ENCODE measurements around the gene SPDYE4. TPM values are rescaled to one million over a fixed set of nuclear protein-coding genes. Genes with fewer than 3 reads are reported as not detected.

Gene SPDYE4
- total and polyA plus RNA-seq, 2 donors: 0.05 TPM; not detected in 1

DNA sequence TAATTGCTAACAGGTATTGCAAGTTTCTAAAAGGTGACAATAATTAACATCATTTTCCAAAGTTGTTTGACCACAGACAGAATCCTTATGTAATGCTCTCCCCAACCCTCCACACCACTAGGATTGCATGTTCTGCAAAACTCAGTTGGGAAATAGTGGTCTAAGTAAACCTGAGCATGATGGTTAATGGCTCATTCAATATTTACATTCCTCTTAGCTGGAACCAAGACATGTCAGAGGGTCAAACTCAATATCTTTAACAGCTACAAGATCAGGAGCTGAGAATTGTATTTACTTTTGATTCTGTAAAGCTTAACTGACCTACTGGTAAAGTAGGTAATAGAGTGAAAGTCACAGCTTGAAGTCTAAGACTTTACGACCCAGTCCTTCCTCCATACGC lies 30.7 kb upstream of the SPDYE4 start:
- 98% methylated on average over 2 of the region's 2 CpGs for WGBS
- Histone ChIP-seq H3K27me3 (ENCODE audit: control insufficient read depth in 2 of 2, insufficient read depth in 1 of 2, low read length in 1 of 2) (no peaks in the 10 kb centered on the region), H3K36me3 (ENCODE audit: control insufficient read depth in 2 of 2, insufficient read depth in 2 of 2, low read length in 1 of 2) (no peaks in the 10 kb centered on the region), H3K4me1 (ENCODE audit: control insufficient read depth in 2 of 2, insufficient read depth in 2 of 2, low read length in 2 of 2) (peaks cover 0 to 4% of the 10 kb centered on the region in 2 donors), H3K4me3 (ENCODE audit: low read length in 2 of 2) (no peak overlapping the region), H3K27ac (ENCODE audit: low read depth in 1 of 2, low read length in 1 of 2) (no peak overlapping the region), H3K9me3 (ENCODE audit: control insufficient read depth in 2 of 2, insufficient read depth in 1 of 2, low read length in 1 of 2) (no peaks in the 10 kb centered on the region)
- DNase-seq (ENCODE audit: low read depth in 6 of 9, low spot score in 9 of 9): no peak

DNA sequence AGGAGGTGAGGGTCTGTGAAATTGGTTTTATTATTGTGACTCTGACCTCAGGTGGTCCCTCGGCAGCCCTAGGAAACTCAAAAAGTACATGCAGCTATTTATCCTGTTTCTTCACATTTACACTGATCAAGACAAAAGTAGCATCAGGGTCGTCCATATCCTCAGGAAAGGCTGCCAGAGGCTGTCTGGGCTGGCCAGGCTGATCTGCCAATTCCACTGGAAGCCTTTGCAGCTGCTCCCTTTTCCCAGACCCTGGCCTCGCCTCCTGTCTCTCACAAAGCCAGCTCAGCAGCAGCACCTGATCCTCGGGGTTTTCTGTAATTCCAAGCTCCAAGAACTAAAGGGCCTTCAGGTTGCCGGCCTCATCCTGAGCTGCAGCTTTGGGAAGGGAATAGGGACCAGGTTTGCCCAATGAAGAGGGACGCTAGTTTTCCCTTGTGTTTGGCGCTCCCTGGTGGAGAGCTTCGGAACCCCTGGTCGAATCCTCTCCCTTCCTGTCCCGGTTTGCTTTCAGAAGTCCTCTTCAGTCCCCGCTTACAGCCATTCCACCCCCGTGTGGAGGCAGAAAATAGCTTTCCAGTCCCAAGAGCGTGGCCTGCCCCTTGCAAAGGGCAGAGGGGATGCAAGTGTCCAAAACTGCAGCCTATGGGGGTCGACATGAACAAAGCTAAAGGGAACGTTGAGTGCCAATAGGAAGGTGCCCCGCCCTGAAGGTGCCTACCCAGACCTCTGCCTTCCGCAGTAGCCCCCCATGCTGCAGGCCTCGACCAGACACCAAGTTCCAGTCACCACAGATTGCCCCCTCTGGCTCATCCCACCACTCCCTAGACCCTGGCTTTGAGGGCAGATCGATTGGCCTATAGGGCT lies 27.4 kb upstream of the SPDYE4 start:
- WGBS: 38% methylated on average over 19 of the region's 19 CpGs
- no peaks in the 10 kb centered on the region for H3K36me3 ChIP-seq (ENCODE audit: control insufficient read depth in 2 of 2, insufficient read depth in 2 of 2, low read length in 1 of 2)
- DNase-seq (ENCODE audit: low read depth in 6 of 9, low spot score in 9 of 9): peak in 8 of 9 donors; percentile 16 to 68 (median 40)

DNA sequence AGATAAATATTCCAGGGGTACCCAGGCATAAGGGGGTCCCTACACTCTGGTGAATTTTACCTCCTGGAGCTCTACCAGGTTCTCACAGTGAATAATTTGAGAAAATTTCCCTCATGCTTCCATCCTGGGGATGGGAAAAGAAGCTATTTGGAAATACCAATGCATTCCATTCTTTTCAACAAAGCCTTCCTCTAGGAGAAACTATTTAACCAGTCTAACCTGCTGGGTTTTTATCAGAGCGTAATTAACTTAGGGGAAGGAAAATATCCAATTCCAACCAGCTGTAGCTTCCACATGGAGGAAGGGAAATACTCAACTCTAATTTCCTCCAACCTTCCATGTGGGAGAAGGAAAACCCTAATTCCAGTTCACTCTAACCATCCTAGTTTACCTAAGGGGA lies 23.8 kb upstream of the SPDYE4 start:
- Histone ChIP-seq H3K9me3 (ENCODE audit: control insufficient read depth in 2 of 2, insufficient read depth in 1 of 2, low read length in 1 of 2) (no peaks in the 10 kb centered on the region), H3K4me3 (ENCODE audit: low read length in 2 of 2) (no peak overlapping the region), H3K27me3 (ENCODE audit: control insufficient read depth in 2 of 2, insufficient read depth in 1 of 2, low read length in 1 of 2) (no peaks in the 10 kb centered on the region), H3K27ac (ENCODE audit: low read depth in 1 of 2, low read length in 1 of 2) (no peak overlapping the region), H3K36me3 (ENCODE audit: control insufficient read depth in 2 of 2, insufficient read depth in 2 of 2, low read length in 1 of 2) (no peaks in the 10 kb centered on the region), H3K4me1 (ENCODE audit: control insufficient read depth in 2 of 2, insufficient read depth in 2 of 2, low read length in 2 of 2) (peaks cover 0 to 4% of the 10 kb centered on the region in 2 donors)
- WGBS: 93% methylated on average over 1 of the region's 1 CpG
- DNase-seq (ENCODE audit: low read depth in 6 of 9, low spot score in 9 of 9): no peak

More for the DNA sequence above, 27.4 kb upstream of the SPDYE4 start:
- Histone ChIP-seq H3K27me3 (ENCODE audit: control insufficient read depth in 2 of 2, insufficient read depth in 1 of 2, low read length in 1 of 2) (no peaks in the 10 kb centered on the region), H3K4me3 (ENCODE audit: low read length in 2 of 2) (no peak overlapping the region), H3K9me3 (ENCODE audit: control insufficient read depth in 2 of 2, insufficient read depth in 1 of 2, low read length in 1 of 2) (no peaks in the 10 kb centered on the region), H3K27ac (ENCODE audit: low read depth in 1 of 2, low read length in 1 of 2) (no peak overlapping the region), H3K4me1 (ENCODE audit: control insufficient read depth in 2 of 2, insufficient read depth in 2 of 2, low read length in 2 of 2) (peaks cover 0 to 4% of the 10 kb centered on the region in 2 donors)

DNA sequence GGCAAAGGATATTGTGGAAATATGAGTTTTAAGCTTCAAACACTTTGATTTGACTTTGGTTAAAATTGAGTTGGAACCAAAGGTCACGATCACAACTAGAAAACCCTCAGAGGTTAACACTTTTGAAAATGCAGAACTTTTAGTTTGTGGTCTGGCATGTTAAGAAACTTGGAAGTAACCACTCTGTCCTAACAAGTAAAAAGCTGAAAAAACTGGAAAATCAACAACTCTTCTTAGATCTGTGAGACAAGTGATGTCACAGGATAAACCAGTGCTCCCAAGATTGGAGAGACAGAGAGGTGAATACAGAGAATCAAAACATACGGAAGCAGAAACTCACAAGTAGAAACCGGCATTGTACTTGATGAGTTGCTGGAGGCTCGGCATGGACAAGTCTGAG lies 23.4 kb upstream of the SPDYE4 start:
- peaks cover 0 to 4% of the 10 kb centered on the region in 2 donors for H3K4me1 ChIP-seq (ENCODE audit: control insufficient read depth in 2 of 2, insufficient read depth in 2 of 2, low read length in 2 of 2)

DNA sequence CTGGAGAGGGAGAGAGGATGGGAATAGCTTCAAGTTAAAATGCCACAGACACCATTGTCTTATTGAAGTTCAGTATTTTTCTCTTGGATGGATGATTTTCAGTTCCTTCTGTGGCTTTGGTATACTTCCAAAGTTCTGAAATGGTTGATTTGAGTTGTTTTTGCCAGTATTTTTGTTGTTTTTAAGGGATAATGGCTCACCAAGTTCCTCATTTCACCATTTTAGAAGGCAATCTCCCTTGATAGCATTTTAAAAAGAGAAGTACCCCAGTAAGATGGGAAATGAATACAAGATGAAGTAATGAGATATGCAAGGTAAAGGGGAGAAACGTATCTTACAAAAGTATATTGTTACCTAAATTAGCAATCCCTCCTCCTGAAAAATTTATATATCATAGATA lies 18.5 kb upstream of the SPDYE4 start:
- no peaks in the 10 kb centered on the region for H3K9me3 ChIP-seq (ENCODE audit: control insufficient read depth in 2 of 2, insufficient read depth in 1 of 2, low read length in 1 of 2)
- no peaks in the 10 kb centered on the region for H3K27me3 ChIP-seq (ENCODE audit: control insufficient read depth in 2 of 2, insufficient read depth in 1 of 2, low read length in 1 of 2)
- no peaks in the 10 kb centered on the region for H3K4me1 ChIP-seq (ENCODE audit: control insufficient read depth in 2 of 2, insufficient read depth in 2 of 2, low read length in 2 of 2)
- no peaks in the 10 kb centered on the region for H3K36me3 ChIP-seq (ENCODE audit: control insufficient read depth in 2 of 2, insufficient read depth in 2 of 2, low read length in 1 of 2)
- DNase-seq (ENCODE audit: low read depth in 6 of 9, low spot score in 9 of 9): no peak
- H3K4me3 ChIP-seq (ENCODE audit: low read length in 2 of 2): no peak overlapping the region
- 56% methylated on average over 1 of the region's 1 CpG for WGBS
- no peak overlapping the region for H3K27ac ChIP-seq (ENCODE audit: low read depth in 1 of 2, low read length in 1 of 2)

More for the DNA sequence above, 23.4 kb upstream of the SPDYE4 start:
- no peak for DNase-seq (ENCODE audit: low read depth in 6 of 9, low spot score in 9 of 9)
- Histone ChIP-seq H3K27me3 (ENCODE audit: control insufficient read depth in 2 of 2, insufficient read depth in 1 of 2, low read length in 1 of 2) (no peaks in the 10 kb centered on the region), H3K4me3 (ENCODE audit: low read length in 2 of 2) (no peak overlapping the region), H3K9me3 (ENCODE audit: control insufficient read depth in 2 of 2, insufficient read depth in 1 of 2, low read length in 1 of 2) (no peaks in the 10 kb centered on the region), H3K36me3 (ENCODE audit: control insufficient read depth in 2 of 2, insufficient read depth in 2 of 2, low read length in 1 of 2) (no peaks in the 10 kb centered on the region), H3K27ac (ENCODE audit: low read depth in 1 of 2, low read length in 1 of 2) (no peak overlapping the region)
- WGBS: 88% methylated on average over 4 of the region's 4 CpGs

DNA sequence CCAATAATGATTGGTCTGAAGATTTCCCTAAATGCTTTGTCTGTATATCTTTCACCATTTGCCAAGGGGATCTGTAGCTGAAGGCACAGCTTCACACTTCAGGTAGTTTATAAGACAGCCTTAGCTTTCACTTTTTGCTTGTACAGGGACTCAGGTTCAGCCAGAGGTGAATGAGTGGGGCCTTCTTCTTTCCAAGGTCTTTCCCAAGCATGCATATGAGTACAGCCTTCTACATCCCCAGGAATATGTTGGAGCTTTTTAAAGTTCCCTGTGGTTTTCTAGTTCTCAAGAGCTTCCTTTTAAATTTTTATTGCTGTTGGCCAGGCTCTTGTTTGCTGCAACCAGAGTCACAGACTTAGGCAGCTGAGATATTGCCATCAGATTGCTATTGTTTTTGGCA lies 17.9 kb upstream of the SPDYE4 start:
- H3K4me1 ChIP-seq (ENCODE audit: control insufficient read depth in 2 of 2, insufficient read depth in 2 of 2, low read length in 2 of 2): no peaks in the 10 kb centered on the region
- H3K4me3 ChIP-seq (ENCODE audit: low read length in 2 of 2): no peak overlapping the region
- no peaks in the 10 kb centered on the region for H3K36me3 ChIP-seq (ENCODE audit: control insufficient read depth in 2 of 2, insufficient read depth in 2 of 2, low read length in 1 of 2)
- H3K27ac ChIP-seq (ENCODE audit: low read depth in 1 of 2, low read length in 1 of 2): no peak overlapping the region
- no peaks in the 10 kb centered on the region for H3K9me3 ChIP-seq (ENCODE audit: control insufficient read depth in 2 of 2, insufficient read depth in 1 of 2, low read length in 1 of 2)
- H3K27me3 ChIP-seq (ENCODE audit: control insufficient read depth in 2 of 2, insufficient read depth in 1 of 2, low read length in 1 of 2): no peaks in the 10 kb centered on the region
- DNase-seq (ENCODE audit: low read depth in 6 of 9, low spot score in 9 of 9): no peak

DNA sequence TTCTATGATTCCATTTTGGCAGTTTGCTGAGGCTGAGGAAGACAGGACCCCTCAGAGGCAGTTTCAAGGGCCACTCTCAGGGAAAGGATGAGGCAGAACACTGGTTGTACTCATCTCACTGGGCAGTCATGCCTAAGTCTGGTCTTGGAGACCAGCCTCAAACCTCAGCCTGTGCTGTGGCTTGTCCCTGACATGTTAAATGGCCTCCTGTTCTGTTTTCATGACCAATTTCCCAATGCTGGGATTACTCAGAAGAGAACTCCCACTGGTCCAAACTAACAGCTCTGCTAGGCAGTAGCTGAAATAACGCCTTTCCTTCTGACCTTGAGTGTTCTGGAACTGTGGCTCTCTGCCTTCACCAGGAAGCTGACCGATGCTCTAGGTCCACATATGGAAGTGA lies 8.4 kb upstream of the SPDYE4 start:
- DNase-seq (ENCODE audit: low read depth in 6 of 9, low spot score in 9 of 9): no peak
- WGBS: 96% methylated on average over 2 of the region's 2 CpGs
- H3K4me3 ChIP-seq (ENCODE audit: low read length in 2 of 2): no peak overlapping the region

DNA sequence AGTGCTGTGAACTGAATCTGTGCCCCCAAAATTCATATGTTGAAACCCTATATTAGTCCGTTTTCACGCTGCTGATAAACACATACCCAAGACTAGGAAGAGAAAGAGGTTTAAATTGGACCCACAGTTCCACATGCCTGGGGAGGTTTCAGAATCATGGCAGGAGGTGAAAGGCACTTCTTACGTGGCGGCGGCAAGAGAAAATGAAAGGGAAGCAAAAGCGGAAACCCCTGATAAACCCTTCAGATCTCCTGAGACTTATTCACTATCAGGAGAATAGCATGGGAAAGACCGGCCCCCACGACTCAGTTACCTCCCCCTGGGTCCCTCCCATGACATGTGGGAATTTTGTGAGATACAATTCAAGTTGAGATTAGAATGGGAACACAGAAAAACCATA lies 3.7 kb upstream of the SPDYE4 start:
- WGBS: 85% methylated on average over 8 of the region's 8 CpGs
- no peak for DNase-seq (ENCODE audit: low read depth in 6 of 9, low spot score in 9 of 9)

More for the DNA sequence above, 8.4 kb upstream of the SPDYE4 start:
- Histone ChIP-seq H3K27ac (ENCODE audit: low read depth in 1 of 2, low read length in 1 of 2) (no peak overlapping the region), H3K27me3 (ENCODE audit: control insufficient read depth in 2 of 2, insufficient read depth in 1 of 2, low read length in 1 of 2) (no peaks in the 10 kb centered on the region), H3K9me3 (ENCODE audit: control insufficient read depth in 2 of 2, insufficient read depth in 1 of 2, low read length in 1 of 2) (no peaks in the 10 kb centered on the region), H3K4me1 (ENCODE audit: control insufficient read depth in 2 of 2, insufficient read depth in 2 of 2, low read length in 2 of 2) (no peaks in the 10 kb centered on the region), H3K36me3 (ENCODE audit: control insufficient read depth in 2 of 2, insufficient read depth in 2 of 2, low read length in 1 of 2) (no peaks in the 10 kb centered on the region)

DNA sequence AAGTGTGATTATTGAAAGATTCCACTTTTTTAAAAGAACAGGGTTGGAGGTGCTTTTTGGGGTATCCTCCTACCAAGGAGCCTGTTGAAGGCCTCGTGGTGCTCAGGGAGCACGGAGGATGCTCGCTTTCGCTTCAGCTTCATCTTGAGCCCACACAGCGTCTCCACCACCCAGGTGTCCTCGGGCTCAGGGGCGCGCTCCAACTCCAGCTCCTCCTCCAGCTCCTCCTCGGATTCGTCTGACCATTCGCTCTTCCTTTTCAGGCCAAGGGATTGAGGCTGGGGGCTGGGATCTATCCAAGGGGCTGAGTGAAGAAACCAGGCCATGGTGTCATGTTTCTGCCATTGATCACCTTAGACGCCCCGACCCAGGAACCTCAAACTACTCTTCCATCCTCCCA lies 1.2 kb downstream of the SPDYE4 start:
- WGBS: 98% methylated on average over 13 of the region's 13 CpGs
- no peak for DNase-seq (ENCODE audit: low read depth in 6 of 9, low spot score in 9 of 9)
- H3K4me3 ChIP-seq (ENCODE audit: low read length in 2 of 2): no peak overlapping the region
- no peak overlapping the region for H3K27ac ChIP-seq (ENCODE audit: low read depth in 1 of 2, low read length in 1 of 2)
- H3K9me3 ChIP-seq (ENCODE audit: control insufficient read depth in 2 of 2, insufficient read depth in 1 of 2, low read length in 1 of 2): no peaks in the 10 kb centered on the region
- no peaks in the 10 kb centered on the region for H3K4me1 ChIP-seq (ENCODE audit: control insufficient read depth in 2 of 2, insufficient read depth in 2 of 2, low read length in 2 of 2)
- H3K27me3 ChIP-seq (ENCODE audit: control insufficient read depth in 2 of 2, insufficient read depth in 1 of 2, low read length in 1 of 2): peaks cover 0 to 6% of the 10 kb centered on the region in 2 donors
- H3K36me3 ChIP-seq (ENCODE audit: control insufficient read depth in 2 of 2, insufficient read depth in 2 of 2, low read length in 1 of 2): no peaks in the 10 kb centered on the region

More for the DNA sequence above, 3.7 kb upstream of the SPDYE4 start:
- Histone ChIP-seq H3K4me3 (ENCODE audit: low read length in 2 of 2) (no peak overlapping the region), H3K4me1 (ENCODE audit: control insufficient read depth in 2 of 2, insufficient read depth in 2 of 2, low read length in 2 of 2) (no peaks in the 10 kb centered on the region), H3K36me3 (ENCODE audit: control insufficient read depth in 2 of 2, insufficient read depth in 2 of 2, low read length in 1 of 2) (no peaks in the 10 kb centered on the region), H3K9me3 (ENCODE audit: control insufficient read depth in 2 of 2, insufficient read depth in 1 of 2, low read length in 1 of 2) (no peaks in the 10 kb centered on the region), H3K27me3 (ENCODE audit: control insufficient read depth in 2 of 2, insufficient read depth in 1 of 2, low read length in 1 of 2) (no peaks in the 10 kb centered on the region), H3K27ac (ENCODE audit: low read depth in 1 of 2, low read length in 1 of 2) (no peak overlapping the region)

All from thymus (tissue), 11 donors.